ENCODE measurements around the gene NDUFB8. TPM values are rescaled to one million over a fixed set of nuclear protein-coding genes. Genes with fewer than 3 reads are reported as not detected.

The NDUFB8 gene
- total and polyA plus RNA-seq, 2 donors (not counting 1 experiment from before 2014, with no cell fraction given), result 131 to 174 TPM

GRCh38 chr10:100553929-100554328 is 24.3 kb upstream of the NDUFB8 start:
- Mint-ChIP-seq H3K9me3 (ENCODE audit: insufficient read depth) (no peaks in the 10 kb centered on the region), H3K4me1 (peaks cover 25% of the 10 kb centered on the region), H3K27me3 (no peaks in the 10 kb centered on the region), H3K27ac (no peak overlapping the region), H3K4me3 (no peak overlapping the region)
- WGBS (ENCODE audit: insufficient coverage), result no CpG with 5 or more reads among the region's 3 CpGs
- Histone ChIP-seq H2AFZ (ENCODE audit: insufficient read depth, low read depth, low read length, poor library complexity, severe bottlenecking) (no peak overlapping the region), H3K27ac (ENCODE audit: low read length in 2 of 2) (no peak overlapping the region), H3K27me3 (replicated peaks in 1 of 4; ENCODE audit: control extremely low read depth in 1 of 4, control insufficient read depth in 3 of 4, insufficient read depth in 4 of 4, low read length in 3 of 4) (no peaks in the 10 kb centered on the region), H3K4me2 (replicated peaks; ENCODE audit: low read depth, low read length, poor library complexity, severe bottlenecking) (no peak overlapping the region), H3K79me2 (ENCODE audit: control insufficient read depth, insufficient read depth, low read length) (no peaks in the 10 kb centered on the region), H3K4me3 (ENCODE audit: control extremely low read depth in 1 of 5, extremely low read depth in 1 of 5, insufficient read depth in 1 of 5, low read depth in 2 of 5, low read length in 4 of 5) (no peak overlapping the region), H3K9me3 (ENCODE audit: control extremely low read depth in 1 of 3, control insufficient read depth in 2 of 3, insufficient read depth in 1 of 3, low read length in 2 of 3) (no peaks in the 10 kb centered on the region), H4K20me1 (ENCODE audit: control insufficient read depth, insufficient read depth, low read length, poor library complexity, severe bottlenecking) (no peaks in the 10 kb centered on the region), H3K36me3 (replicated peaks in 1 of 2; ENCODE audit: control extremely low read depth in 1 of 2, control insufficient read depth in 1 of 2, extremely low read depth in 1 of 2, insufficient read depth in 2 of 2, low read length in 1 of 2) (peaks cover 0 to 26% of the 10 kb centered on the region in 2 experiments), H3K9ac (ENCODE audit: low read length) (no peak overlapping the region), H3K4me1 (ENCODE audit: control insufficient read depth in 2 of 2, insufficient read depth in 2 of 2, low read length in 2 of 2) (peaks cover 0 to 13% of the 10 kb centered on the region in 2 donors)
- ChIA-PET CTCF (interaction anchor here (0.7 kb wide), 1 partner anchor 71 kb away, joined by 4 read pairs; no protein-coding TSS in a partner anchor), POLR2A (interaction anchor here (1.6 kb wide), 1 partner anchor 18 kb away, joined by 3 read pairs; the partner anchor contains the start of gene HIF1AN)
- intact Hi-C loops (cut with micrococcal nuclease), result no loop called here
- TF ChIP-seq CTCF (IDR thresholded peaks at IDR 0.05) (no peak), EZH2 (IDR thresholded peaks at IDR 0.05; ENCODE audit: borderline replicate concordance, insufficient read depth, low read depth, low read length, poor library complexity, severe bottlenecking) (no peak)
- ATAC-seq (ENCODE audit: low read depth) (no peak), DNase-seq (peak; percentile 25)

- no peak for ATAC-seq (ENCODE audit: low read depth)
- H4K20me1 ChIP-seq (ENCODE audit: control insufficient read depth, insufficient read depth, low read length, poor library complexity, severe bottlenecking), result no peaks in the 10 kb centered on the region
- 100% methylated on average over 1 of the region's 5 CpGs for WGBS (ENCODE audit: insufficient coverage)
- H3K9me3 ChIP-seq (ENCODE audit: control extremely low read depth in 1 of 3, control insufficient read depth in 2 of 3, insufficient read depth in 1 of 3, low read length in 2 of 3), result no peaks in the 10 kb centered on the region
- H3K4me3 ChIP-seq (ENCODE audit: control extremely low read depth in 1 of 5, extremely low read depth in 1 of 5, insufficient read depth in 1 of 5, low read depth in 2 of 5, low read length in 4 of 5), result no peak overlapping the region
- no peak overlapping the region for H2AFZ ChIP-seq (ENCODE audit: insufficient read depth, low read depth, low read length, poor library complexity, severe bottlenecking)
- peaks cover 0 to 42% of the 10 kb centered on the region in 2 experiments for H3K36me3 ChIP-seq (replicated peaks in 1 of 2; ENCODE audit: control extremely low read depth in 1 of 2, control insufficient read depth in 1 of 2, extremely low read depth in 1 of 2, insufficient read depth in 2 of 2, low read length in 1 of 2)
- H3K4me2 ChIP-seq (replicated peaks; ENCODE audit: low read depth, low read length, poor library complexity, severe bottlenecking), result no peak overlapping the region
- no peak overlapping the region for H3K27ac ChIP-seq (ENCODE audit: low read length in 2 of 2)
- TF ChIP-seq CTCF (IDR thresholded peaks at IDR 0.05) (no peak), EZH2 (IDR thresholded peaks at IDR 0.05; ENCODE audit: borderline replicate concordance, insufficient read depth, low read depth, low read length, poor library complexity, severe bottlenecking) (no peak)
- intact Hi-C loops (cut with micrococcal nuclease), result no loop called here
- Mint-ChIP-seq H3K27me3 (no peaks in the 10 kb centered on the region), H3K9me3 (ENCODE audit: insufficient read depth) (no peaks in the 10 kb centered on the region), H3K27ac (no peak overlapping the region), H3K4me1 (peaks cover 25% of the 10 kb centered on the region), H3K4me3 (no peak overlapping the region)
- CTCF ChIA-PET, result interaction anchor here (1.5 kb wide), 1 partner anchor 31 kb away, joined by 3 read pairs; no protein-coding TSS in a partner anchor
- H3K9ac ChIP-seq (ENCODE audit: low read length), result no peak overlapping the region
- no peak for DNase-seq
- POLR2A ChIA-PET, result no interaction called here
- H3K79me2 ChIP-seq (ENCODE audit: control insufficient read depth, insufficient read depth, low read length), result no peaks in the 10 kb centered on the region
- peaks cover 0 to 13% of the 10 kb centered on the region in 2 donors for H3K4me1 ChIP-seq (ENCODE audit: control insufficient read depth in 2 of 2, insufficient read depth in 2 of 2, low read length in 2 of 2)
- H3K27me3 ChIP-seq (replicated peaks in 1 of 4; ENCODE audit: control extremely low read depth in 1 of 4, control insufficient read depth in 3 of 4, insufficient read depth in 4 of 4, low read length in 3 of 4), result no peaks in the 10 kb centered on the region
Observed at GRCh38 chr10:100551738-100552137, 22.1 kb upstream of the NDUFB8 start.
